Progenitor cell of endocrine pancreas (in vitro differentiated cells): ENCODE measurements around the gene LIMK2. TPM values are rescaled to one million over a fixed set of nuclear protein-coding genes. Genes with fewer than 3 reads are reported as not detected.

ENCODE experiments used
- DNase-seq: peaks from one replicate; pipeline ENCODE4 v3.0.0; 2021; ENCODE audit warnings: low spot score; ENCODE audit not compliant: unreplicated experiment
- H3K27ac Mint-ChIP-seq: 2 replicates; pipeline ENCODE4 v1.8.0; 2021; ENCODE audit warnings: mild to moderate bottlenecking, moderate library complexity, mixed read lengths
- H3K27me3 Mint-ChIP-seq: 2 replicates; pipeline ENCODE4 v1.8.0; 2021; ENCODE audit warnings: mixed read lengths
- H3K36me3 Mint-ChIP-seq: 2 replicates; pipeline ENCODE4 v1.8.0; 2022; ENCODE audit warnings: mixed read lengths; ENCODE audit not compliant: insufficient read depth
- H3K4me1 Mint-ChIP-seq: 2 replicates; pipeline ENCODE4 v1.8.0; 2021; ENCODE audit warnings: low read depth, mixed read lengths
- H3K4me3 Mint-ChIP-seq: 2 replicates; pipeline ENCODE4 v1.8.0; 2021; ENCODE audit warnings: low read depth, mild to moderate bottlenecking, moderate library complexity, mixed read lengths
- H3K9me3 Mint-ChIP-seq: 2 replicates; pipeline ENCODE4 v1.8.0; 2021; ENCODE audit warnings: low read depth, mixed read lengths
- total RNA-seq: library from RNA; stranded (reverse); gene quantifications from 2 replicates; pipeline ENCODE4 v1.2.1, GENCODE V29; 2021
- TF ChIP-seq, protein P1 (sequence below): fragments of 200-600 bp; sonication (generic); IDR thresholded peaks from one replicate; pipeline ENCODE4 v1.5.0; 2021; ENCODE audit warnings: antibody characterized with exemption, mild to moderate bottlenecking; ENCODE audit not compliant: unreplicated experiment

LIMK2 gene
- total RNA-seq, 1 donor from 2014 or later = 44.7 TPM

DNA sequence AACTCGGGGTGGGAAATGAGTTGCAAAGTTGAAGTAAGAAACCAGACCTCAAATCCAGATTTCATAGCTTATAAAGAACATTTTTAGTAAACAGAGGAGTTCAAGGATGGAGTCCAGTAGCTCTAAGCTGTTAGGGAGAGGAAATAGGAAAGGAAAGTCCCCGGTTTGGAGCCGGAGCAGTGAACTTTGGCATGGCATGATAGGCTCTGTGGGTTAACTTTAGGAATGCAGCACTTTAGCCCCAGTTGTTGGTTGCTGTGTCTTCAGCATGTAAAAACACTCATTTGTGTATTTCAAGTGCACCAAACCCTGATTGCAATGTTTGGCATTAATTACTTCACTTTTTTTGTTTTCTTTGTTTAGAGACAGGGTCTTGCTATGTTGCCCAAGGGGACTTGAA, 88.8 kb downstream of the LIMK2 start:
- Mint-ChIP-seq H3K4me1 (peaks cover 3% of the 10 kb centered on the region), H3K27me3 (peaks cover 15% of the 10 kb centered on the region), H3K36me3 (no peaks in the 10 kb centered on the region), H3K9me3 (no peaks in the 10 kb centered on the region), H3K27ac (no peak overlapping the region), H3K4me3 (no peak overlapping the region)
- TF ChIP-seq, protein P1, sequence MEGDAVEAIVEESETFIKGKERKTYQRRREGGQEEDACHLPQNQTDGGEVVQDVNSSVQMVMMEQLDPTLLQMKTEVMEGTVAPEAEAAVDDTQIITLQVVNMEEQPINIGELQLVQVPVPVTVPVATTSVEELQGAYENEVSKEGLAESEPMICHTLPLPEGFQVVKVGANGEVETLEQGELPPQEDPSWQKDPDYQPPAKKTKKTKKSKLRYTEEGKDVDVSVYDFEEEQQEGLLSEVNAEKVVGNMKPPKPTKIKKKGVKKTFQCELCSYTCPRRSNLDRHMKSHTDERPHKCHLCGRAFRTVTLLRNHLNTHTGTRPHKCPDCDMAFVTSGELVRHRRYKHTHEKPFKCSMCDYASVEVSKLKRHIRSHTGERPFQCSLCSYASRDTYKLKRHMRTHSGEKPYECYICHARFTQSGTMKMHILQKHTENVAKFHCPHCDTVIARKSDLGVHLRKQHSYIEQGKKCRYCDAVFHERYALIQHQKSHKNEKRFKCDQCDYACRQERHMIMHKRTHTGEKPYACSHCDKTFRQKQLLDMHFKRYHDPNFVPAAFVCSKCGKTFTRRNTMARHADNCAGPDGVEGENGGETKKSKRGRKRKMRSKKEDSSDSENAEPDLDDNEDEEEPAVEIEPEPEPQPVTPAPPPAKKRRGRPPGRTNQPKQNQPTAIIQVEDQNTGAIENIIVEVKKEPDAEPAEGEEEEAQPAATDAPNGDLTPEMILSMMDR = no peak
- DNase-seq = no peak

DNA sequence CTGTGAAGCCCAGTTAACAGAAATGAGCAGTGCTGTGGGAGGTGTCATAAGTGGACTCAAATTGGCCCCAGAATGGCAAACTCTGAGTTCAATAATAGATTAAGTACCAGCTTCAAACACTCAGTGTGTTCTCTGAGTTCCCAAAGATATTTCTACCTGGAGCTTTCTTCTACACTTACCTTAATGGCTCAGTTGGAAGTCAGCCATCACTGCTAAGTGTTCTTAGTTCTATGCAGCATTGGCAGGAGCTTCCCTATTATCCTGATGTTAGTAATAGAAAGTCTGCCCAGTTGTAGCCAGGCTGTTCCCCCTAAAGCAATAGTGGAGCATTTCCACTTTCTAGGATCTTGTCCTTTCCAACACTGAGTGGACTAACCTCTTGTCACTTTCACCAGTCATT, 89.9 kb downstream of the LIMK2 start:
- Mint-ChIP-seq H3K4me1 (no peaks in the 10 kb centered on the region), H3K36me3 (no peaks in the 10 kb centered on the region), H3K9me3 (no peaks in the 10 kb centered on the region), H3K4me3 (no peak overlapping the region), H3K27me3 (peaks cover 15% of the 10 kb centered on the region), H3K27ac (no peak overlapping the region)
- no peak for DNase-seq
- TF ChIP-seq, protein P1 = no peak

DNA sequence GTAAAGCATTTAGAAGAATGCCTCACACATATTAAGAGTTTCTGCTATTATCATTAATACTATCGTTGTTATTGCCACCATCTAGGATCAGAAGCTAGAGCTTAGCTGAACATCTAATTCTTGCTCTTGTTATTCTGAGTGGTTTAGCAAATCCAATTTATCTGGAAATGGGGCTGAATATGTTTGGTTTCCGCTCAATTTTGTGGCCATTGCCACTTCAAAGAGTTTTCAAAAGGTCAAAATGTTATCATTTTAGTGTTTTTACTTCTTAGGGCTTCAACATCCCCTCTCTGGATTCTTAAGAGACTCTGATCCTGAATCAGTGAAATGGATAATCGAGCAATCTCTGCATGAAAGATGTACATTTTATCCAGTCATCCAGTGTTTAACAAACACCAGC, 90.4 kb downstream of the LIMK2 start:
- no peak for DNase-seq
- Mint-ChIP-seq H3K4me3 (no peak overlapping the region), H3K27ac (no peak overlapping the region), H3K36me3 (no peaks in the 10 kb centered on the region), H3K9me3 (no peaks in the 10 kb centered on the region), H3K4me1 (no peaks in the 10 kb centered on the region), H3K27me3 (peaks cover 15% of the 10 kb centered on the region)
- TF ChIP-seq, protein P1 = no peak

- DNase-seq = no peak
- peaks cover 12% of the 10 kb centered on the region for H3K27me3 Mint-ChIP-seq
- no peaks in the 10 kb centered on the region for H3K36me3 Mint-ChIP-seq
- no peaks in the 10 kb centered on the region for H3K9me3 Mint-ChIP-seq
- H3K4me3 Mint-ChIP-seq = no peak overlapping the region
- no peaks in the 10 kb centered on the region for H3K4me1 Mint-ChIP-seq
- TF ChIP-seq, protein P1 = no peak
- no peak overlapping the region for H3K27ac Mint-ChIP-seq
Observed at GRCh38 chr22:31305194-31305593, 93.1 kb downstream of the LIMK2 start.

DNA sequence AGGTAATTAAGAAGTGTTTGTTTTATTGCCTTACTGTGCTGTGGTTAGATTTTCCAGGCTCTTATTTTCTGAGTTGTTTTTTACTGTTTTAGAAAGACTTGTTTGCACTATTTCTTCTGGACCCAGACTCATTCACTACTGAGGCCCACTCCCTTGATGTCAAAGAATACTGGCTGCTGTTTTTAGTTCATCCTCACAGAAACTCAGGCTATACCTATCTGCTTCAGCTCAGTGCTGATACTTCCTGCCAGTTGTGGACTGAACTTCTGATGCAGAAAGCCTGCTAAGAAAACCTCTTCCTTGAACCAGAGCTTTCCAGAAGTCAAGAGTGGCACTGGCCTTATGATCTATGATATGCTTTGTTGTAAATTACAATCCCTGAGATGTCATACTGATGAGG, 96.1 kb downstream of the LIMK2 start:
- Mint-ChIP-seq H3K27ac (no peak overlapping the region), H3K4me1 (no peaks in the 10 kb centered on the region), H3K36me3 (no peaks in the 10 kb centered on the region), H3K27me3 (peaks cover 3% of the 10 kb centered on the region), H3K4me3 (no peak overlapping the region), H3K9me3 (no peaks in the 10 kb centered on the region)
- no peak for DNase-seq
- TF ChIP-seq, protein P1 = no peak
